Measurements from ENCODE around the gene CLSTN1. TPM values are rescaled to one million over a fixed set of nuclear protein-coding genes. Genes with fewer than 3 reads are reported as not detected.

Gene CLSTN1
- total RNA-seq, 1 experiment from 2014 or later: 99.3 TPM

- CTCF ChIA-PET: interaction anchor here (0.7 kb wide), 1 partner anchor 36 kb away, joined by 5 read pairs; no protein-coding TSS in a partner anchor
- no peaks in the 10 kb centered on the region for H3K27me3 Mint-ChIP-seq (ENCODE audit: unreplicated experiment)
- no peak for TF ChIP-seq CTCF (IDR thresholded peaks at IDR 0.05; ENCODE audit: unreplicated experiment)
- intact Hi-C loops (cut with micrococcal nuclease; ENCODE audit: unreplicated experiment): no loop called here
- no peak overlapping the region for H3K4me3 Mint-ChIP-seq (ENCODE audit: low read depth, unreplicated experiment)
- DNase-seq: no peak
- no TSS peak for BruUV-seq (replicated peaks)
- H3K36me3 Mint-ChIP-seq (ENCODE audit: insufficient read depth, unreplicated experiment): peaks cover 5% of the 10 kb centered on the region
- no peak overlapping the region for H3K27ac Mint-ChIP-seq (ENCODE audit: unreplicated experiment)
- H3K4me1 Mint-ChIP-seq (ENCODE audit: low read depth, unreplicated experiment): no peaks in the 10 kb centered on the region
- H3K9me3 Mint-ChIP-seq (ENCODE audit: low read depth, unreplicated experiment): no peaks in the 10 kb centered on the region
Observed at GRCh38 chr1:9746211-9746610, 77.6 kb downstream of the CLSTN1 start.

GRCh38 chr1:9744106-9744799 is 79.5 kb downstream of the CLSTN1 start:
- DNase-seq: no peak
- CTCF ChIA-PET: no interaction called here
- BruUV-seq (replicated peaks): no TSS peak
- no peaks in the 10 kb centered on the region for H3K27me3 Mint-ChIP-seq (ENCODE audit: unreplicated experiment)
- H3K27ac Mint-ChIP-seq (ENCODE audit: unreplicated experiment): no peak overlapping the region
- no peaks in the 10 kb centered on the region for H3K4me1 Mint-ChIP-seq (ENCODE audit: low read depth, unreplicated experiment)
- no peak for TF ChIP-seq CTCF (IDR thresholded peaks at IDR 0.05; ENCODE audit: unreplicated experiment)
- intact Hi-C loops (cut with micrococcal nuclease; ENCODE audit: unreplicated experiment): no loop called here
- no peaks in the 10 kb centered on the region for H3K9me3 Mint-ChIP-seq (ENCODE audit: low read depth, unreplicated experiment)
- H3K4me3 Mint-ChIP-seq (ENCODE audit: low read depth, unreplicated experiment): no peak overlapping the region
- H3K36me3 Mint-ChIP-seq (ENCODE audit: insufficient read depth, unreplicated experiment): peaks cover 11% of the 10 kb centered on the region

- no peaks in the 10 kb centered on the region for H3K9me3 Mint-ChIP-seq (ENCODE audit: low read depth, unreplicated experiment)
- CTCF ChIA-PET: no interaction called here
- no peak for DNase-seq
- no peak overlapping the region for H3K4me3 Mint-ChIP-seq (ENCODE audit: low read depth, unreplicated experiment)
- intact Hi-C loops (cut with micrococcal nuclease; ENCODE audit: unreplicated experiment): no loop called here
- H3K27me3 Mint-ChIP-seq (ENCODE audit: unreplicated experiment): no peaks in the 10 kb centered on the region
- H3K27ac Mint-ChIP-seq (ENCODE audit: unreplicated experiment): no peak overlapping the region
- BruUV-seq (replicated peaks): no TSS peak
- H3K36me3 Mint-ChIP-seq (ENCODE audit: insufficient read depth, unreplicated experiment): peaks cover 25% of the 10 kb centered on the region
- TF ChIP-seq CTCF (IDR thresholded peaks at IDR 0.05; ENCODE audit: unreplicated experiment): no peak
- H3K4me1 Mint-ChIP-seq (ENCODE audit: low read depth, unreplicated experiment): no peaks in the 10 kb centered on the region
Observed at GRCh38 chr1:9737671-9738070, 86.1 kb downstream of the CLSTN1 start.

GRCh38 chr1:9737057-9737456 is 86.7 kb downstream of the CLSTN1 start:
- CTCF ChIA-PET: no interaction called here
- intact Hi-C loops (cut with micrococcal nuclease; ENCODE audit: unreplicated experiment): no loop called here
- H3K9me3 Mint-ChIP-seq (ENCODE audit: low read depth, unreplicated experiment): no peaks in the 10 kb centered on the region
- no peak for TF ChIP-seq CTCF (IDR thresholded peaks at IDR 0.05; ENCODE audit: unreplicated experiment)
- H3K27me3 Mint-ChIP-seq (ENCODE audit: unreplicated experiment): no peaks in the 10 kb centered on the region
- no peaks in the 10 kb centered on the region for H3K4me1 Mint-ChIP-seq (ENCODE audit: low read depth, unreplicated experiment)
- no peak overlapping the region for H3K4me3 Mint-ChIP-seq (ENCODE audit: low read depth, unreplicated experiment)
- BruUV-seq (replicated peaks): no TSS peak
- H3K27ac Mint-ChIP-seq (ENCODE audit: unreplicated experiment): no peak overlapping the region
- DNase-seq: no peak
- H3K36me3 Mint-ChIP-seq (ENCODE audit: insufficient read depth, unreplicated experiment): peaks cover 22% of the 10 kb centered on the region

Data from Calu3 (cell line).